Neural progenitor cell (in vitro differentiated cells): ENCODE data around the gene TFDP1.

ENCODE experiments used
- CTCF ChIP-seq: fragments of 200-600 bp; sonication (generic); IDR thresholded peaks from 2 replicates; pipeline ENCODE4 v1.5.1; 2017; ENCODE audit warnings: antibody characterized with exemption, mild to moderate bottlenecking
- EZH2 ChIP-seq: fragments of 200-600 bp; sonication (generic); IDR thresholded peaks from 2 replicates; pipeline ENCODE4 v1.6.1; 2017; ENCODE audit warnings: antibody characterized with exemption, mild to moderate bottlenecking, moderate library complexity

GRCh38 chr13:113537205-113537604 lies 47.3 kb upstream of the TFDP1 start:
- TF ChIP-seq CTCF (no peak), EZH2 (no peak)
